ENCODE measurements around the gene FAHD2A.
"Not testable (repeated sequence)": the region's sequence is repeated elsewhere in the genome, so short reads cannot be mapped to it uniquely, and the experiment has no call there.

- TF ChIP-seq CTCF, POLR2A (IDR thresholded peaks at IDR 0.05): not testable (repeated sequence)
Observed at GRCh38 chr2:95411239-95411638, 8.7 kb downstream of the FAHD2A start.
